Thymus (tissue), 11 donors: ENCODE data around the gene MAN1A2. TPM values are rescaled to one million over a fixed set of nuclear protein-coding genes. Genes with fewer than 3 reads are reported as not detected.

Experiments used
- DNase-seq, 9 donors: peaks; one replicate each; pipeline ENCODE4 v3.0.0-alpha.2; 2013; ENCODE audit warnings: low spot score in 9 of 9, low read depth in 6 of 9, missing footprints in 1 of 9
- H3K27ac ChIP-seq, 2 donors: one replicate each; pipeline ENCODE4 v1.5.1; 2013; ENCODE audit warnings: control low read depth in 1 of 2, low read depth in 1 of 2, low read length in 1 of 2, mild to moderate bottlenecking in 1 of 2, moderate library complexity in 1 of 2
- H3K27me3 ChIP-seq, 2 donors: one replicate each; pipeline ENCODE4 v1.5.1; 2013; ENCODE audit warnings: low read length in 1 of 2; ENCODE audit not compliant: control insufficient read depth in 2 of 2, insufficient read depth in 1 of 2
- H3K36me3 ChIP-seq, 2 donors: one replicate each; pipeline ENCODE4 v1.5.1; 2013; ENCODE audit warnings: low read length in 1 of 2, mild to moderate bottlenecking in 1 of 2, moderate library complexity in 1 of 2; ENCODE audit not compliant: control insufficient read depth in 2 of 2, insufficient read depth in 2 of 2
- H3K4me1 ChIP-seq, 2 donors: one replicate each; pipeline ENCODE4 v1.5.1; 2013; ENCODE audit warnings: low read length in 2 of 2; ENCODE audit not compliant: control insufficient read depth in 2 of 2, insufficient read depth in 2 of 2
- H3K4me3 ChIP-seq, 2 donors: one replicate each; pipeline ENCODE4 v1.5.1; 2013; ENCODE audit warnings: low read length in 2 of 2, control low read depth in 1 of 2, mild to moderate bottlenecking in 1 of 2
- H3K9me3 ChIP-seq, 2 donors: one replicate each; pipeline ENCODE4 v1.5.1; 2013; ENCODE audit warnings: low read length in 1 of 2, mild to moderate bottlenecking in 1 of 2; ENCODE audit not compliant: control insufficient read depth in 2 of 2, insufficient read depth in 1 of 2
- whole genome bisulfite sequencing: extraction: QIAGEN DNeasy Blood & Tissue Kit; methylation state at CpG from one replicate; pipeline ENCODE4 v1.1.7; 2013; 5-methylcytosine and 5-hydroxymethylcytosine counted together
- polyA plus RNA-seq: library from polyadenylated mRNA; stranded (reverse); fragments of 200-250 nt; gene quantifications from one replicate; pipeline ENCODE4 v1.2.3, GENCODE V29; 2013
- total RNA-seq: library from RNA; stranded (reverse); fragments of 120-200 nt; gene quantifications from one replicate; pipeline ENCODE4 v1.2.4, GENCODE V29; 2013
- donor health status: healthy.

MAN1A2 gene
- total and polyA plus RNA-seq, 2 donors, result 10.6 to 26.4 TPM

DNA sequence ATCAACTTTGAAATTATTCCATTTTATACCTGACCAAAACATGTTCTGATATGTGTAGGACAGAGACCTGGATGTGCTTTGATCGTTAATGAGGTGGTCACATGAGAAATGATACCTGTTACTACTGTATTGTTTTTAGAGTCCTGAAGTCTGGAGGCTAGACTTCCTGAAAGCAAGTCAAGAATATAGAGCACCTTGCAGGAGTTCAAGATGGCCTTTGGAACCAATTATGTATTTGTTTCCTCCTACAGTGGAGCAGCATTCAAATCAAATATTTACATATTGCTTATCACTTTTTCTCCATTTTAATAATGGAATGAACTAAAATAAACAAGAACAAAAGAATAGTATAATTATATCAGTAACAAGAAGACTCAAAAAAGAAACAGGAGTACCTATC, 155.9 kb downstream of the MAN1A2 start:
- H3K36me3 ChIP-seq, result peaks cover 0 to 8% of the 10 kb centered on the region in 2 donors
- no peak overlapping the region for H3K27ac ChIP-seq
- no peaks in the 10 kb centered on the region for H3K9me3 ChIP-seq
- DNase-seq, result no peak
- no peaks in the 10 kb centered on the region for H3K27me3 ChIP-seq
- 97% methylated on average over 1 of the region's 1 CpG for WGBS
- no peak overlapping the region for H3K4me3 ChIP-seq
- no peaks in the 10 kb centered on the region for H3K4me1 ChIP-seq

DNA sequence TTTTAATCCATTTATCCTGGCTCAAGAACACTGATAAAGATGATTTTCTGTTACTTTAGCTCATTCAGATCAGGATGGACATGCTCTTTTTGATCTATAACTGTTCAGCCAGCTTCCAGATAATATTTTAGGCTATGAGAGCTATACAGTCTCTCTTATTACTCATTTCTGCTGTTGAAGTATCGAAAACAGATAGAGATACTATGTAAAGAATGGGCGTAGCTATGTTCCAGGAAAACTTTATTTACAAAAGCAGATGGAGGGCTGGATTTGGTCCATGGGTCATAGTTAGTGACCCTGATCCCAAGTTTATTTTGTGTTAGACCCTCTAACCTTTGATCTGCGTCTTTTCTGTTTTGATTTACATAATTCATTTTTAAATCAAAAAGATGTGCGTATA, 159.8 kb downstream of the MAN1A2 start:
- no peaks in the 10 kb centered on the region for H3K4me1 ChIP-seq
- DNase-seq, result no peak

DNA sequence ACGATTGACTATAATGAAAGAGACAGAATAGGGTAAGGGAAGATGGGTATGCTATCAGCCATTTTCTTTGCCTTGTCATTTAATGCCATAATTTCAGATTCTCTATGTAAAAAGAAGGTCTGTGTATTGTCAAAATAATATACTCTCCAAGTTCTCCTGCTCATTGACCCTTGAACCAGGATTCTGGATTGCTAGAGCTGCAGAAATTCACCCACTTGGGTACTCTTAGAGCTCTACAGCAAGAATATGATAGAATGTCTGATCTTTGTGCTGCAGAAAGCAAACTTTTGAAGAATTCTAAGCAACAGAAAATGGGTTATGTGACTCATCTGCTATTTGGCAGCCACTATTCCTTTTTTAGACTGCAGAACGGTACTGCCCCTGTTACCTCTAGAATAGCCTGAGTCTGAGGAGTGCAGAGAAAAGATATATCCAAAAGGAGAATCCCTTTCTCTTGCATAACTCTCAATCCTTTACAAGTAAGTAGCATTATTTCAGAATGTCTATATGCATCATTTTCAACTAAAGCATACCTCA, 160.4 kb downstream of the MAN1A2 start:
- Histone ChIP-seq H3K4me3 (no peak overlapping the region), H3K27me3 (no peaks in the 10 kb centered on the region), H3K9me3 (no peaks in the 10 kb centered on the region), H3K36me3 (peaks cover 0 to 8% of the 10 kb centered on the region in 2 donors), H3K27ac (no peak overlapping the region), H3K4me1 (no peaks in the 10 kb centered on the region)
- 94% methylated on average over 2 of the region's 2 CpGs for WGBS
- DNase-seq, result no peak

More for the DNA sequence above, 159.8 kb downstream of the MAN1A2 start:
- Histone ChIP-seq H3K27me3 (no peaks in the 10 kb centered on the region), H3K36me3 (peaks cover 0 to 8% of the 10 kb centered on the region in 2 donors), H3K27ac (no peak overlapping the region), H3K9me3 (no peaks in the 10 kb centered on the region), H3K4me3 (no peak overlapping the region)
- 85% methylated on average over 4 of the region's 4 CpGs for WGBS

DNA sequence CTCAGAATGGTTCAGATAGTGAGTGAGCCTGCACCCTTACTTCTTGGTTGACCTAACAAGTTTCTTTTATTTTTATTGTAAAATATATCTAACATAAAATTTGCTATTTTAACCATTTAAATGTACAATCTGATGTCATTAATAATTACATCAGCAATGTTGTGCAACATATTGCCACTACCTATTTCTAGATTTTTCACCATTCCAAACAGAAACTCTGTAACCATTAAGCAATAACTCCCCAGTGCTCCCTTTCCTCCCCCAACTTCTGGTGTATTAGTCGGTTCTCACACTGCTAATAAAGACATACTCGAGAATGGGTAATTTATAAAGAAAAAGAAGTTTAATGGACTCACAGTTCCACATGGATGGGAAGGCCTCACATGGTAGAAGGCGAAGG, 162.4 kb downstream of the MAN1A2 start:
- Histone ChIP-seq H3K36me3 (no peaks in the 10 kb centered on the region), H3K9me3 (no peaks in the 10 kb centered on the region), H3K27ac (no peak overlapping the region), H3K27me3 (no peaks in the 10 kb centered on the region), H3K4me3 (no peak overlapping the region), H3K4me1 (no peaks in the 10 kb centered on the region)
- 97% methylated on average over 3 of the region's 3 CpGs for WGBS
- no peak for DNase-seq

DNA sequence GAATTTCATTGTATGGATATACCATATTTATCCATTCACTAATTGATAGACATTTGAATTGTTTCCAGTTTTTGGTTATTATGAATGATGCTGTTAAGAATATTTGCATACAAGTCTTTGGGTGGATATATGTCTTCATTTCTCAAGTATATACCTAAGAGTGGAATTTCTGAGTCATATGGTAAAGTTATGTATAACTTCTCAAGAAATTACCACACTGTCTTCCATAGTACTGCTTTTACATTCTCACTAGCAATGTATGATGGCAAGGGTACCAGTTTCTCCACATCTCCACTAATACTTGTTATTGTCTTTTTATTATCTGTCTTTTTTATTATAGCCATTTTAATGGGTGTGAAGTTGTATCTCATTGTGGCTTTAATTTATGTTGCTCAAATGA, 164.0 kb downstream of the MAN1A2 start:
- no peak for DNase-seq
- Histone ChIP-seq H3K4me1 (no peaks in the 10 kb centered on the region), H3K4me3 (no peak overlapping the region), H3K9me3 (no peaks in the 10 kb centered on the region), H3K36me3 (no peaks in the 10 kb centered on the region), H3K27me3 (no peaks in the 10 kb centered on the region), H3K27ac (no peak overlapping the region)

DNA sequence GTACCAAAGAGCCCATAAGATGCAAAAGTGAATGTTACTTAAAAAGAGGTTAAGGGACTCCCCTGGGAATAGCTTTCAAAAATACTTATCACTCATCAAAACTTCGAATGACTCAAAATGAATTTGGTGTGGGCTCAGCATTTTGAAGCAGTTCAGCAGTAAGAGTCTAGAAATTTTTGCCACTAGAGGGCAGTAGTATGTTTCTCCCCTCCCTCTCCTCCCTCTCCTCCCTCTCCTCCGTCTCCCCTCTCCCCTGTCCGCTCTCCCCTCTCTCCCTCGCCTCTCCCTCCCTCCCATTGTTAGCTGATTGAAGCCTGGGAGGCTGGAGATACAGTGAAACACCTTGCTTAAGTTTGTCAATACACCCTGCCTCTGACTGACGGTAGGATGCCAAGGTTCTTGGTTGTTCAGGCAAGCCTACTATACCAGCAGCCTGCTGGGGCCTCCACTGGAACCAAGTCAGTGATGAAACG, 167.8 kb downstream of the MAN1A2 start:
- H3K4me1 ChIP-seq, result no peaks in the 10 kb centered on the region
- WGBS, result 16% methylated on average over 6 of the region's 6 CpGs
- H3K27ac ChIP-seq, result no peak overlapping the region
- H3K27me3 ChIP-seq, result peaks cover 0 to 3% of the 10 kb centered on the region in 2 donors
- no peaks in the 10 kb centered on the region for H3K9me3 ChIP-seq
- H3K36me3 ChIP-seq, result no peaks in the 10 kb centered on the region
- peak; percentile 18 to 71 (median 44) for DNase-seq
- H3K4me3 ChIP-seq, result no peak overlapping the region

DNA sequence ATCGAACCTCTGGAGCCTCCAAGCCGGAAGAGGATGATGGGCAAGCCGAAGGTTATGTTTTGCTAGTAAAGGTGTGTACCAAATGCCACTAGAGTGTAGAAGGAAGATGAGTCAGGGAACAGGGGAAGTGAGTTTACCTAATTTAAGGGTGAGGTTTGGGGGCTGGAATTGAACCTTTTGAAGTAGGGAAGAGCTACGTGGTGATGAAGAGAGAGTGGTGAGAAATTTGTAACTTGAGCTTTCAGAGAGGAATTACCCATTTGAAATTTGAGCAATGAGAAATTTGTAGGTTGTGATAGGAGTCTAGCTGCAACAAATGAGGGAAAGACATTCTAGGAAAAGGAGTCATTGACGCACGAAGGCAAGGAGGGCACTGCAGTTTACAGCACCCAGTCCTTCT, 168.6 kb downstream of the MAN1A2 start:
- H3K27ac ChIP-seq, result no peak overlapping the region
- no peaks in the 10 kb centered on the region for H3K4me1 ChIP-seq
- no peak overlapping the region for H3K4me3 ChIP-seq
- H3K36me3 ChIP-seq, result no peaks in the 10 kb centered on the region
- no peaks in the 10 kb centered on the region for H3K9me3 ChIP-seq
- DNase-seq, result no peak
- WGBS, result 81% methylated on average over 6 of the region's 6 CpGs
- peaks cover 0 to 3% of the 10 kb centered on the region in 2 donors for H3K27me3 ChIP-seq

DNA sequence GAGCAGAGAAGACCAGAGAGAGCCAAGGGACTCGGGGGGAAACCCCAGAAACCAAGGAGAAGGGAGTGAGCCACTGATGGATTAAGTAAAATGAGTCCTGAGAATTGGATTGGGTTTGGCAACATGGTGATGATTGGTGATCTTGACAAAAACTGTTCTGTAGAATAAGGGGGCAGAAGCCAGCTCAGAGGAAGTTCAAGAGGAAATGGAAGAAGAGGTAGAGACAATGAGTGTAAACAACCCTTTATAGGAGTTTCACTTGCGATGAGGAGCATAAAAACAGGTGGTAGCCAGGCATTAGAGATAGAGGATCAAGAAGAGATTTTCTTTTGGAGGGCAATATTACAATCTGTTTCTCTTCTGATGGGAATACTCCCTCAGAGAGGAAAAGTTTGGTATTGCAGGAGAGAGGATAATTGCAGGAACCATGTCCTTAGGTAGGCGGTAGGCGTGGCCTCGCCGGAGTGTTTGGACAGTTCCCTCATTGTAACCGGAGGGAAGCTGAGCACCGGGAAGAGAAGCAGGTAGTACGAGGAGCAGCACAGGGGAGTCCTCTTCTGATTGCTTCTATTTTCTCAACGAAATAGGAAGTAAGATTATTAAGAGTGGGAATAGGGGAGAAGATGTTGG, 170.2 kb downstream of the MAN1A2 start:
- Histone ChIP-seq H3K4me3 (no peak overlapping the region), H3K36me3 (no peaks in the 10 kb centered on the region), H3K27ac (no peak overlapping the region), H3K4me1 (no peaks in the 10 kb centered on the region), H3K9me3 (no peaks in the 10 kb centered on the region), H3K27me3 (peaks cover 0 to 3% of the 10 kb centered on the region in 2 donors)
- 67% methylated on average over 10 of the region's 10 CpGs for WGBS
- DNase-seq, result no peak

DNA sequence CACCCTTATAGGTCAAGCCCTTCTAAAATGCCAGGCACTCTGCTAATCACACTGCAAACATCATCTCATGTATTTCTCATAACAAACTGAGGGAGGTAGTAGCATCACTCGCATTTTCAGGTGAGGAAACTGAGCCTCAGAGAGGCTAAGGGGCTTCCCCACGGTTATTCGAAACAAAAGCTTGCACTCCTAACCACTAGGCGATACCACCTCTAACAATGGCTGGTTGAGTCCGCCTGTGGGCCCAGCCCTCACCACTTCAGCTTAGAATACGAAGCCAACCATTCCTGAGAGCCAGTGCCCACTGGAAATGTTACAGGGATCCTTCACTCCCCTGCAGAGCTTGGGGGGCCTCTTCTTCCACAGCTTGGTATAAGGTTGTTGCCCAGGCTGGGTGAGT, 173.3 kb downstream of the MAN1A2 start:
- Histone ChIP-seq H3K36me3 (no peaks in the 10 kb centered on the region), H3K27me3 (peaks cover 0 to 3% of the 10 kb centered on the region in 2 donors), H3K4me3 (no peak overlapping the region), H3K9me3 (no peaks in the 10 kb centered on the region), H3K27ac (no peak overlapping the region), H3K4me1 (no peaks in the 10 kb centered on the region)
- WGBS, result 97% methylated on average over 6 of the region's 6 CpGs
- no peak for DNase-seq
